Ovary (tissue), 3 donors: ENCODE results near the gene SORCS2.

ENCODE experiments used
- CTCF ChIP-seq, 3 donors: fragments of 450-650 bp in 2 of 3; fragments of 200-600 bp in 1 of 3; IDR thresholded peaks; one replicate each; pipeline versions ENCODE4 v1.5.1 to v1.8.0; 2016 to 2022; ENCODE audit warnings: antibody characterized with exemption in 3 of 3, mild to moderate bottlenecking in 1 of 3
- EP300 ChIP-seq: sonication (generic); formaldehyde crosslinking; IDR thresholded peaks from one replicate; pipeline ENCODE4 v1.6.1; 2017; ENCODE audit warnings: antibody characterized with exemption
- POLR2A ChIP-seq: fragments of 450-650 bp; IDR thresholded peaks from one replicate; pipeline ENCODE4 v1.6.1; 2017; ENCODE audit warnings: antibody characterized with exemption, mild to moderate bottlenecking, moderate library complexity
- donor health status: DM: no; HTN: no; CAD: no.

GRCh38 chr4:7767966-7768365, 575.6 kb downstream of the SORCS2 start:
- no peak for TF ChIP-seq EP300
- TF ChIP-seq CTCF (IDR thresholded peaks at IDR 0.05), result no peak
- TF ChIP-seq POLR2A, result no peak
